AG09319 (cell line): ENCODE data around the gene FBRSL1.
"Not testable (repeated sequence)": the region's sequence is repeated elsewhere in the genome, so short reads cannot be mapped to it uniquely, and the experiment has no call there.

Source experiments
- DNase-seq: peaks from one replicate; pipeline ENCODE4 v3.0.0-alpha.2; 2010; ENCODE audit warnings: low read depth; ENCODE audit errors: extremely low read depth
- TF ChIP-seq, protein P1 (sequence below): IDR thresholded peaks from 2 replicates; pipeline ENCODE4 v1.5.1; 2011; ENCODE audit warnings: low read depth, mild to moderate bottlenecking, inconsistent platforms, low read length, moderate library complexity

Gene FBRSL1

DNA sequence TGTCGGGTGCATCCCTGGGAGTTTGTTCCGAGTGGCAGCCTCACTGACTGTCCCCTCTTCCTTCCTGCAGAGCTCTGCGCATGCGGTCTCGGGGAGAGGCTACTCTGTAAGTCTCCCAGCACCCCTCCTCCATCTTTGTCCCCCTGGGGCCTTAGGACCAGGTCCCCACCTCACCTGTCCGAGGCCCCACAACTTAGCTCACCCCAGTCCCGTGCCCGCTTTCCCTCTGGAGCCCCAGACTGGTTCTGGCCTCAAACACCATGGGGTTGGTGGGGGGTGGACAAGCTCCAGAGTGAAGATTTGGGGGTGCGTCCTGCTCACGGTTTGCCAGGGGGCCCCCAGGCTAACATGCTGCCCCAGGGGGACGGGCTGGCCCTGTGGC, 37.9 kb downstream of the FBRSL1 start:
- DNase-seq = no peak
- TF ChIP-seq, protein P1, sequence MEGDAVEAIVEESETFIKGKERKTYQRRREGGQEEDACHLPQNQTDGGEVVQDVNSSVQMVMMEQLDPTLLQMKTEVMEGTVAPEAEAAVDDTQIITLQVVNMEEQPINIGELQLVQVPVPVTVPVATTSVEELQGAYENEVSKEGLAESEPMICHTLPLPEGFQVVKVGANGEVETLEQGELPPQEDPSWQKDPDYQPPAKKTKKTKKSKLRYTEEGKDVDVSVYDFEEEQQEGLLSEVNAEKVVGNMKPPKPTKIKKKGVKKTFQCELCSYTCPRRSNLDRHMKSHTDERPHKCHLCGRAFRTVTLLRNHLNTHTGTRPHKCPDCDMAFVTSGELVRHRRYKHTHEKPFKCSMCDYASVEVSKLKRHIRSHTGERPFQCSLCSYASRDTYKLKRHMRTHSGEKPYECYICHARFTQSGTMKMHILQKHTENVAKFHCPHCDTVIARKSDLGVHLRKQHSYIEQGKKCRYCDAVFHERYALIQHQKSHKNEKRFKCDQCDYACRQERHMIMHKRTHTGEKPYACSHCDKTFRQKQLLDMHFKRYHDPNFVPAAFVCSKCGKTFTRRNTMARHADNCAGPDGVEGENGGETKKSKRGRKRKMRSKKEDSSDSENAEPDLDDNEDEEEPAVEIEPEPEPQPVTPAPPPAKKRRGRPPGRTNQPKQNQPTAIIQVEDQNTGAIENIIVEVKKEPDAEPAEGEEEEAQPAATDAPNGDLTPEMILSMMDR = no peak

DNA sequence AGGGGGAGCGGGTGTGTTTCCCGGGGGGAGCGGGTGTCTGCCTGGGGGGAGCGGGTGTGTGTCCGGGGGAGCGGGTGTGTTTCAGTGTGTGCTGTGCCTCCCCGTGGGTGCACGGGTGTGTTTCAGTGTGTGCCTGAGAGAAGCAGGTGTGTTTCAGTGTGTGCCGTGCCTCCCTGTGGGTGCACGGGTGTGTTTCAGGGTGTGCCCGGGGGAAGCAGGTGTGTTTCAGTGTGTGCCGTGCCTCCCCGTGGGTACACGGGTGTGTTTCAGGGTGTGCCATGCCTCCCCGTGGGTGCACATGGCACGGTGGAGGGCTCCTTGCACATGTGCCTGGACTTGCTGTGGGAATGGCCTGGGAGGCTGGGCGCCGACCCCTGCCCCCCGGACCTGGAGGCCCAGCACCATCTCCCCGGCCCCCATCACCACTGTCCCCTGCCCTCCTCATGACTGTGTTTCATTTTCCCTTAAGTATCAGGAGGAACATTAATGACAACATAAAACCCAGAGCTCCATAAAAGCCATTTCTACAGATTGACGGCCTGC, 38.7 kb downstream of the FBRSL1 start:
- TF ChIP-seq, protein P1 = no peak
- no peak for DNase-seq

DNA sequence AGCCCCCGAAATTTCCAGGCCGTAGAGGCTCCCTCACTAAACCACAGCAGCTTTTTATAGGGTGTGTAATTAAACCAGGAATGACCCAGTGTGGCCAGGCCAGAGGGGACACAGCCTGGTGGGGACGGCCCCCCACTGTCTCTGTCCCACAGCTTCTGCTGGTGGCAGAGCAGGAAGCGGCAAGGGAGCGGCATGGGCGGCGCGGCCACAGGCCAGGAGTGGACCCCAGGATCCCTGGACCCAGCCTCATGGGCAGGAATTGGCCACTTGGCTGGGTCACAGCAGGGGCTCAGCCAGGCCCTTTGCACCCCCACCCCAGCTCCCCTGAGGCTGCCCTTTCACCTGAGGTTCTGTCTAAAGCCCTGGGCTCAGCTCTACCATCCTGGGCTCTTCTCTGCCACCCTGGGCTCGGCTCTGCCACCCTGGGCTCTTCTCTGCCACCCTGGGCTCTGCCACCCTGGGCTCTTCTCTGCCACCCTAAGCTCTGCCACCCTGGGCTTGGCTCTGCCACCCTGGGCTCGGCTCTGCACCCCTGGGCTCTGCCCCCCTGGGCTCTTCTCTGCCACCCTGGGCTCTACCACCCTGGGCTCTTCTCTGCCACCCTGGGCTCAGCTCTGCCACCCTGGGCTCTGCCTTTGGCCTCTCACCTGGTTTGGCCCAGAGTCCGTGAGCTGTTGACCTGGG, 39.3 kb downstream of the FBRSL1 start:
- TF ChIP-seq, protein P1 = no peak
- DNase-seq = no peak

DNA sequence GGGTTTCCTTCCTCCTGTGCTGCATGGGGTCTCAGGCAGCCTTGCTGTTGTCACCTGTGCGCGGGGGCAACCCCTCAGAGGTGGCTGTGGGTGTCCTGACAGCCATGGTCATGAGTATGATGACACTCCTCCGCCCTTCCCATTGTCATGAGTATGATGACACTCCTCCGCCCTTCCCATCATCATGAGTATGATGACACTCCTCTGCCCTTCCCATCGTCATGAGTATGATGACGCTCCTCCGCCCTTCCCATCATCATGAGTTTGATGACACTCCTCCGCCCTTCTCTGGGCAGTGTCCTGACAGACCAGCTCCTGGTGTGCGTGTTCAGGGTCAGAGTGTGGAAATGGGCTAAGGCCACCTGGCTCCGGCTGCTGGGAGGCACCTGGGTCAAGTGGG, 40.0 kb downstream of the FBRSL1 start:
- no peak for DNase-seq
- TF ChIP-seq, protein P1 = no peak

DNA sequence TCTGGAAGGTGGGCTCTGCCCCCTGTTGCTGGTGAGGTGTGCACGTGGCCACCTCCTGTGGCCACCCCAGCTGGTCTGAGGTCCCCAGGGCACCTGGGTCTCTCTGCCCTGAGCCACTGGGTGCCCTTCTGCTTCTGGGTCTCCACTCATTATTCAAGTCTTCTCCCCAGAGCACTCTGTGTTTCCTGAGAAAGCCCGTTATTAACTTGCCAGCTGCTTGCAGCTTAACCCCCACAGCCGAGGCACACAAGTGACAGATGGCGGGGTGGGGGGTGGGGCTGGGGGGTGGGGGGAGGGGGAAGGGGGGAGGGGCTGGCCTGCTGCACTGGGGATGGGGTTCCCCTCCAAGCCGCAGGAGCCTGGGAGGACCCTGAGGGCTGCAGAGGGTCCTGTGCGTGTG, 40.5 kb downstream of the FBRSL1 start:
- no peak for DNase-seq
- TF ChIP-seq, protein P1 = no peak

DNA sequence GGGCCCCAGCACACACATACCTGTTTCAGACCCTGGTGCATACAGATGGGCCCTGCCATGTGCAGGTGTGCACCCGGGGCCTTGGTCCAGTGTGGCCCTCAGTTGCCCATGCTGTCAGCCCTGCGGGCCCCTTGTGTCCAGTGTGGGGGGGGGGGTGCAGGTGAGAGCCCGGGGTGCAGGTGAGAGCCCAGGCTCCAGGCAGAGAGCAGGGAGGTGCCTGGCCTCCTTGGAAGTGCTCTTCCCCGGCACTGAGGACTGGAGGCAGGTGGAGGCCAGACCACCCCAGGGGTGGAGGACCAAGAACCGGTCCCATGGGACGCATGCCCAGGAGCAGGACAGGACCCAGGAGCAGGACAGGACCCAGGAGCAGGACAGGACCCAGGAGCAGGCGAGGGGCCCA, 40.9 kb downstream of the FBRSL1 start:
- DNase-seq = no peak
- TF ChIP-seq, protein P1 = no peak

DNA sequence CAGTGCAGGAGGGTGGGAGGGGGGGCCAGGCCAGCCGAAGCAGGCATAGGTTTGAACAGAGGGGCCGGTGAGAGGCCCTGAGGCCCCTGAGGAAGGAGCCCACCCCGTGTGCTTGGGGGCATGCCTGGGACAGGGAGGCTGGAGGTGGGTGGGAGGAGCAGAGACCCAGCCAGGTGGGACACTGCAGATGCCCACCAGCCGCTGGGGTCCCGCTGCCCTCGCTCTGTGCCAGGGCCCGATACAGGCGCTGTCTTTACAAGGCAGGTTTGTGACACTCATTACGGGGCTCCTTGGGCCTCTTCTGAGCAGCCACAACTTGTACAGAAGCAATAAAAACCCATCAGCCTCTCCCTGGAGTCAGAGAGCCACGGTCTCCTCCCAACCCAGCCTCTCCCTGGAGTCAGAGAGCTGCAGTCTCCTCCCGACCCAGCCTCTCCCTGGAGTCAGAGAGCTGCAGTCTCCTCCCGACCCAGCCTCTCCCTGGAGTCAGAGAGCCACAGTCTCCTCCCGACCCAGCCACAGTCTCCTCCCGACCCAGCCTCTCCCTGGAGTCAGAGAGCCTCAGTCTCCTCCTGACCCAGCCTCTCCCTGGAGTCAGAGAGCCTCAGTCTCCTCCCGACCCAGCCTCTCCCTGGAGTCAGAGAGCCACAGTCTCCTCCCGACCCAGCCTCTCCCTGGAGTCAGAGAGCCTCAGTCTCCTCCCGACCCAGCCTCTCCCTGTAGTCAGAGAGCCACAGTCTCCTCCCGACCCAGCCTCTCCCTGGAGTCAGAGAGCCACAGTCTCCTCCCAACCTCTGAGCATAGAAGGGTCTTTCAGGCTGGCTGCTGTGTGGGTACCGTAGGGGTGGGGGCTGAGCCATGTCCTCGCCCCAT, 43.0 kb downstream of the FBRSL1 start:
- DNase-seq = not testable (repeated sequence)
